Naive thymus-derived CD4-positive, alpha-beta T cell (primary cell): ENCODE results near the gene DNAJC27. TPM values are rescaled to one million over a fixed set of nuclear protein-coding genes. Genes with fewer than 3 reads are reported as not detected.

ENCODE experiments used
- ATAC-seq: fragments of 150-1000 bp; cut with Tn5 transposase; 2 replicates; pipeline ENCODE4 v1.10.0; 2021; ENCODE audit warnings: mild to moderate bottlenecking, moderate library complexity
- CTCF ChIA-PET: fragments of 350-600 bp; sonication (Branson Sonifier 250); formaldehyde crosslinking; loops from one replicate; lab custom pipeline; 2021; ENCODE audit warnings: antibody characterized with exemption; lab: Charles Lee
- POLR2A ChIA-PET: fragments of 350-600 bp; sonication (Branson Sonifier 250); formaldehyde crosslinking; loops from one replicate; lab custom pipeline; 2021; ENCODE audit warnings: antibody characterized with exemption, inconsistent platforms; lab: Charles Lee
- DNase-seq, 9 donors: peaks; one replicate each; pipeline versions ENCODE4 v3.0.0 to v3.0.0-alpha.2; 2020 to 2022; ENCODE audit warnings: mixed read lengths in 1 of 9
- H3K27ac ChIP-seq: one replicate; pipeline ENCODE4 v1.7.0; 2013; ENCODE audit warnings: mild to moderate bottlenecking, low read depth, low read length, moderate library complexity
- H3K27me3 ChIP-seq, 2 donors: one replicate each; pipeline ENCODE4 v1.7.0; 2013; ENCODE audit warnings: low read length in 2 of 2, mild to moderate bottlenecking in 2 of 2, moderate library complexity in 2 of 2; ENCODE audit not compliant: control insufficient read depth in 2 of 2, insufficient read depth in 2 of 2
- H3K36me3 ChIP-seq, 3 experiments: 1 replicate in 2 of 3; 2 replicates in 1 of 3; pipeline ENCODE4 v1.7.0; 2013; ENCODE audit warnings: low read length in 3 of 3, mild to moderate bottlenecking in 3 of 3, moderate library complexity in 1 of 3; ENCODE audit not compliant: insufficient read depth in 3 of 3, control insufficient read depth in 2 of 3
- H3K4me1 ChIP-seq, 2 donors: one replicate each; pipeline ENCODE4 v1.7.0; 2013; ENCODE audit warnings: low read length in 2 of 2, mild to moderate bottlenecking in 2 of 2, moderate library complexity in 1 of 2; ENCODE audit not compliant: control insufficient read depth in 2 of 2, insufficient read depth in 2 of 2
- H3K4me3 ChIP-seq: 2 replicates; pipeline ENCODE4 v1.7.0; 2013; ENCODE audit warnings: mild to moderate bottlenecking, low read length
- H3K9me3 ChIP-seq, 3 experiments: 1 replicate in 2 of 3; 2 replicates in 1 of 3; pipeline ENCODE4 v1.7.0; 2013; ENCODE audit warnings: low read length in 3 of 3; ENCODE audit not compliant: control insufficient read depth in 2 of 3
- H3K27ac Mint-ChIP-seq, 9 donors: one replicate each; pipeline ENCODE4 v1.8.0; 2020 to 2022; ENCODE audit warnings: mixed read lengths in 9 of 9, mild to moderate bottlenecking in 8 of 9, moderate library complexity in 5 of 9, inconsistent platforms in 2 of 9
- H3K27me3 Mint-ChIP-seq, 5 donors: one replicate each; pipeline ENCODE4 v1.8.0; 2021 to 2022; ENCODE audit warnings: mixed read lengths in 5 of 5, mild to moderate bottlenecking in 1 of 5
- H3K36me3 Mint-ChIP-seq, 5 donors: one replicate each; pipeline ENCODE4 v1.8.0; 2020 to 2022; ENCODE audit warnings: mixed read lengths in 5 of 5, mild to moderate bottlenecking in 3 of 5, inconsistent platforms in 1 of 5
- H3K4me1 Mint-ChIP-seq, 7 donors: one replicate each; pipeline ENCODE4 v1.8.0; 2020 to 2022; ENCODE audit warnings: mixed read lengths in 7 of 7, mild to moderate bottlenecking in 3 of 7, inconsistent platforms in 1 of 7
- H3K4me3 Mint-ChIP-seq, 10 donors: one replicate each; pipeline ENCODE4 v1.8.0; 2020 to 2022; ENCODE audit warnings: mild to moderate bottlenecking in 10 of 10, mixed read lengths in 10 of 10, moderate library complexity in 6 of 10, inconsistent platforms in 2 of 10
- H3K9me3 Mint-ChIP-seq, 11 donors: one replicate each; pipeline ENCODE4 v1.8.0; 2020 to 2022; ENCODE audit warnings: mixed read lengths in 11 of 11, mild to moderate bottlenecking in 4 of 11, inconsistent platforms in 1 of 11, moderate library complexity in 1 of 11
- intact Hi-C, 2 donors: fragments of 100-400 bp; cut with micrococcal nuclease; formaldehyde crosslinking; loops; one replicate each; pipeline ENCODE4 v1.15.1; 2023
- polyA plus RNA-seq, 2 donors: library from polyadenylated mRNA; unstranded; fragments of 300-500 nt; fragmentation: Illumina TruSeq; gene quantifications; one replicate each; pipeline ENCODE4 v1.2.3, GENCODE V29; 2021
- total RNA-seq, 6 experiments: library from RNA in 5 of 6; stranded (reverse) in 5 of 6; gene quantifications; 1 replicate in 5 of 6; 2 replicates in 1 of 6; pipeline ENCODE4 v1.2.3 and lab custom pipeline; 2021 to 2026

DNAJC27 gene
- total and polyA plus RNA-seq, 7 experiments from 2014 or later: 3.0 to 22.0 (median 16.1) TPM

- ChIA-PET CTCF (interaction anchor here (0.6 kb wide), 1 partner anchor 61 kb away, joined by 3 read pairs; no protein-coding TSS in a partner anchor), POLR2A (no interaction called here)
- ATAC-seq (no peak), DNase-seq (no peak)
- Mint-ChIP-seq H3K36me3 (peaks cover 0 to 7% (median 0%) of the 10 kb centered on the region in 5 donors), H3K9me3 (no peaks in the 10 kb centered on the region), H3K4me3 (no peak overlapping the region), H3K4me1 (no peaks in the 10 kb centered on the region), H3K27ac (no peak overlapping the region), H3K27me3 (no peaks in the 10 kb centered on the region)
- Histone ChIP-seq H3K4me3 (no peak overlapping the region), H3K9me3 (no peaks in the 10 kb centered on the region), H3K27ac (no peak overlapping the region), H3K27me3 (no peaks in the 10 kb centered on the region), H3K36me3 (no peaks in the 10 kb centered on the region), H3K4me1 (no peaks in the 10 kb centered on the region)
- intact Hi-C loops: no loop called here
These were observed 32.4 kb downstream of the DNAJC27 start for GRCh38 chr2:24939353-24939752.

GRCh38 chr2:24937236-24937635, 34.5 kb downstream of the DNAJC27 start:
- H3K4me1 Mint-ChIP-seq: no peaks in the 10 kb centered on the region
- intact Hi-C loops: no loop called here

DNA sequence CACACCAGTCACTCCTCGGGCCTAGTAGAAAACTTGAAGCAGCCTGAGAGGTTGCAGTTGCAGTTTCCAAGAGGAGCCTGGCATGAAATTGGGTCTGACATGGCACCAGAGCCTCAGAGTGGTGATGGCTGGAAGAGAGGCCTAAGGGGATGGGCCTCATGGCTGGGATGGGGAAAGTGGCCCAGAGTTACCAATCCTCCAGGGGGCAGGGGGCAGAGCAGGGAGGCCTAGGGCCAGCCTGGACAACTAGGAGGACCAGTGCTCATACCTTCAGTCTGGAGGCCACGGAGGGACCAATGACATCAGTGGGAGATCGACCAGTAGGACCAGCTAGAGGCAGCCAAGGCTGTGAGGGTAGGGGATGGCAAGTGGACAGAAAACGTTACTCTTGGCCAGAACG, 36.6 kb downstream of the DNAJC27 start:
- intact Hi-C loops: no loop called here
- no peaks in the 10 kb centered on the region for H3K4me1 ChIP-seq
- H3K9me3 ChIP-seq: no peaks in the 10 kb centered on the region
- ChIA-PET POLR2A (interaction anchor here (0.6 kb wide), 1 partner anchor 1632 kb away, joined by 4 read pairs; no protein-coding TSS in a partner anchor), CTCF (interaction anchor here (0.5 kb wide), 1 partner anchor 823 kb away, joined by 3 read pairs; no protein-coding TSS in a partner anchor)
- ATAC-seq: no peak
- Mint-ChIP-seq H3K9me3 (no peaks in the 10 kb centered on the region), H3K4me3 (no peak overlapping the region), H3K27ac (peak overlapping the region in 1 of 9 donors; percentile 23), H3K36me3 (no peaks in the 10 kb centered on the region), H3K4me1 (peaks cover 0 to 7% (median 0%) of the 10 kb centered on the region in 7 donors), H3K27me3 (no peaks in the 10 kb centered on the region)
- H3K27ac ChIP-seq: no peak overlapping the region
- no peak for DNase-seq
- H3K4me3 ChIP-seq: no peak overlapping the region
- H3K36me3 ChIP-seq: no peaks in the 10 kb centered on the region
- H3K27me3 ChIP-seq: no peaks in the 10 kb centered on the region

More at GRCh38 chr2:24937236-24937635, 34.5 kb downstream of the DNAJC27 start:
- Mint-ChIP-seq H3K4me3 (no peak overlapping the region), H3K27ac (no peak overlapping the region), H3K9me3 (no peaks in the 10 kb centered on the region), H3K27me3 (no peaks in the 10 kb centered on the region), H3K36me3 (no peaks in the 10 kb centered on the region)
- POLR2A ChIA-PET: no interaction called here
- ATAC-seq: no peak
- CTCF ChIA-PET: no interaction called here
- H3K4me3 ChIP-seq: no peak overlapping the region
- H3K27me3 ChIP-seq: no peaks in the 10 kb centered on the region
- no peaks in the 10 kb centered on the region for H3K9me3 ChIP-seq
- H3K36me3 ChIP-seq: no peaks in the 10 kb centered on the region
- no peaks in the 10 kb centered on the region for H3K4me1 ChIP-seq
- no peak for DNase-seq
- H3K27ac ChIP-seq: no peak overlapping the region

DNA sequence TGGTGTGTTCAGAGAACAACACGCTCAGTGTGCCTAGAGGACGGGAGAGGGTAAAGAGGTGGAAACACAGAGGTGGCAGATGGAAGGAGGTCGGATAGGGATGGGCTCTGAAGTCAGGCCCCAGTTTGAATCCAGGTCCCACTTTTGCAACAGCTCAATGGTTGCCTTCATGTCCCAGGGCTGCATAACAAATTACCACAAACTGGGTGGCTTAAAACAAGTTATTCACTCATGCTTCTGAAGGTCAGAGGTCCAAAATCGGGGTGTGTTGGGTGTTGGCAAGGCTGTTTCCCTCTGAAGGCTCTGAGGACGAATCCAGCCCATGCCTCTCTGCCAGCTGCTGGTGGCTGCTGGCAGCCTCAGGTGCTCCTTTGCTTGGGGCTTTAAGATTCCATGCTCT, 39.0 kb downstream of the DNAJC27 start:
- intact Hi-C loops: no loop called here
- Mint-ChIP-seq H3K27ac (no peak overlapping the region), H3K4me3 (no peak overlapping the region), H3K9me3 (no peaks in the 10 kb centered on the region), H3K27me3 (no peaks in the 10 kb centered on the region), H3K36me3 (no peaks in the 10 kb centered on the region), H3K4me1 (peaks cover 0 to 7% (median 0%) of the 10 kb centered on the region in 7 donors)
- Histone ChIP-seq H3K4me1 (no peaks in the 10 kb centered on the region), H3K9me3 (no peaks in the 10 kb centered on the region), H3K27ac (no peak overlapping the region), H3K36me3 (no peaks in the 10 kb centered on the region), H3K4me3 (no peak overlapping the region), H3K27me3 (no peaks in the 10 kb centered on the region)
- ChIA-PET CTCF (interaction anchor here (0.7 kb wide), 1 partner anchor 10 kb away, joined by 3 read pairs; no protein-coding TSS in a partner anchor), POLR2A (no interaction called here)
- DNase-seq: no peak
- no peak for ATAC-seq

DNA sequence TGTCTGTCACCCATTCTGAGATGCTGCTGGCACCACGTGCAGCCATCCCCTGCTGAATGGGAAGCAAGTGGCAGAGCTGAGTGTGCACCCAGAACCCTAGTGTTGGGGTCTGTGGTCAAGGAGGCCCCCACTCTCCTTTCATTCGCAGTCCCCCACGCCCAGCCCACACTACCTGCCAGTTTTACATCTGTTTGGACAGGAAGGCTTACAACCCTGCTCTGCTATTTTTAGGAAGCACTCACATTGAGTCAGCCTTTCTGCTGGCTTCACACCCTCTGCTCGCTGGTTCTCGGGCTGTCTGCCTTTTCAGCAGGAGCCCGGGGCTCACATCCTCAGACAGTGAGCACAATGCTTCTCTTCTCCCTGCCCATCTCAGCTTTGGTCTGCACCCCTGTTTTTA, 41.0 kb downstream of the DNAJC27 start:
- DNase-seq: no peak

GRCh38 chr2:24929230-24929629, 42.5 kb downstream of the DNAJC27 start:
- no peaks in the 10 kb centered on the region for H3K36me3 Mint-ChIP-seq
- ATAC-seq (no peak), DNase-seq (no peak)
- H3K9me3 Mint-ChIP-seq: no peaks in the 10 kb centered on the region
- ChIA-PET CTCF (no interaction called here), POLR2A (no interaction called here)
- no peak overlapping the region for H3K27ac ChIP-seq
- no peaks in the 10 kb centered on the region for H3K9me3 ChIP-seq
- H3K4me1 Mint-ChIP-seq: peaks cover 0 to 9% (median 1%) of the 10 kb centered on the region in 7 donors
- H3K27me3 ChIP-seq: no peaks in the 10 kb centered on the region
- peak overlapping the region in 1 of 9 donors; percentile 5 for H3K27ac Mint-ChIP-seq
- no peaks in the 10 kb centered on the region for H3K36me3 ChIP-seq
- H3K4me3 Mint-ChIP-seq: no peak overlapping the region
- H3K4me3 ChIP-seq: no peak overlapping the region
- intact Hi-C loops: loop anchor here (5.0 to 10.0 kb wide), 2 partner anchors 113 to 134 kb away; partner anchors contain the start of genes CENPO (in 1 of the 2), EFR3B (in 1 of the 2) and PTRHD1 (in 1 of the 2)
- H3K4me1 ChIP-seq: peaks cover 0 to 11% of the 10 kb centered on the region in 2 donors
- no peaks in the 10 kb centered on the region for H3K27me3 Mint-ChIP-seq

More for the DNA sequence above, 41.0 kb downstream of the DNAJC27 start:
- no peak for ATAC-seq
- H3K4me1 Mint-ChIP-seq: peaks cover 0 to 9% (median 1%) of the 10 kb centered on the region in 7 donors
- no peak overlapping the region for H3K27ac Mint-ChIP-seq
- ChIA-PET POLR2A (no interaction called here), CTCF (no interaction called here)
- intact Hi-C loops: no loop called here
- Histone ChIP-seq H3K27ac (no peak overlapping the region), H3K4me3 (no peak overlapping the region), H3K36me3 (no peaks in the 10 kb centered on the region), H3K27me3 (no peaks in the 10 kb centered on the region), H3K9me3 (no peaks in the 10 kb centered on the region), H3K4me1 (peaks cover 0 to 10% of the 10 kb centered on the region in 2 donors)
- H3K9me3 Mint-ChIP-seq: no peaks in the 10 kb centered on the region
- no peaks in the 10 kb centered on the region for H3K27me3 Mint-ChIP-seq
- H3K36me3 Mint-ChIP-seq: no peaks in the 10 kb centered on the region
- peak overlapping the region in 1 of 10 donors; percentile 25 for H3K4me3 Mint-ChIP-seq

DNA sequence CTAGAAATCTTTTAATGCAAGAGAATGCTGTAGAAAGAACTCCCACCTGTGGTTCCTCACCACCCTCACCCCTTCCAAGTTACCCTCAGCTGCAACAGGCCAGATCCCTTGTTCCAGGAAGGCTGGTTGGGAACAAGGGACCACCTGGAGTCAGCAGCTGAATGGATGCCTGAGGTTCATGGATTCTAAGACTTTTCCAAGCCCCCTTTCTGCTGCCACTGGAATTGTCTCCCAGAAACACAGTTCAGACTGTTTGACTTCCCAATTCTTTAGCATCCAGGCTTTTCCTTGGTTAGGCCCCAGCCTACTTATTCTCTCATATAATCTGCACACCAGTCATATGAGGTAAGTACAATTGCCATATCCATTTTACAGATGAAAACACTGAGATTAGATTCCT, 43.7 kb downstream of the DNAJC27 start:
- Mint-ChIP-seq H3K27ac (no peak overlapping the region), H3K27me3 (peaks cover 0 to 4% (median 0%) of the 10 kb centered on the region in 5 donors), H3K36me3 (no peaks in the 10 kb centered on the region), H3K4me3 (no peak overlapping the region), H3K4me1 (peaks cover 0 to 9% (median 4%) of the 10 kb centered on the region in 7 donors), H3K9me3 (no peaks in the 10 kb centered on the region)
- DNase-seq (no peak), ATAC-seq (no peak)
- H3K4me1 ChIP-seq: peaks cover 0 to 11% of the 10 kb centered on the region in 2 donors
- ChIA-PET CTCF (no interaction called here), POLR2A (no interaction called here)
- H3K27ac ChIP-seq: no peak overlapping the region
- no peak overlapping the region for H3K4me3 ChIP-seq
- no peaks in the 10 kb centered on the region for H3K27me3 ChIP-seq
- no peaks in the 10 kb centered on the region for H3K9me3 ChIP-seq
- H3K36me3 ChIP-seq: no peaks in the 10 kb centered on the region
- intact Hi-C loops: loop anchor here (5.0 to 10.0 kb wide), 2 partner anchors 114 to 133 kb away; partner anchors contain the start of genes CENPO (in 1 of the 2), EFR3B (in 1 of the 2) and PTRHD1 (in 1 of the 2)
